Lower leg skin (tissue), 4 donors: Measurements from ENCODE around the gene MAMSTR. TPM values are rescaled to one million over a fixed set of nuclear protein-coding genes. Genes with fewer than 3 reads are reported as not detected.

Source experiments
- DNase-seq, 2 donors: peaks; one replicate each; pipeline ENCODE4 v3.0.0-alpha.2; 2019; ENCODE audit warnings: low spot score in 2 of 2
- H3K4me3 ChIP-seq: fragments of 200-600 bp; sonication (generic); 2 replicates; pipeline ENCODE4 v1.5.1; 2017; ENCODE audit warnings: mild to moderate bottlenecking, low read depth; ENCODE audit not compliant: poor library complexity, severe bottlenecking
- POLR2A ChIP-seq, 2 donors: fragments of 450-650 bp; IDR thresholded peaks; one replicate each; pipeline ENCODE4 v1.6.1; 2016 to 2017; ENCODE audit warnings: antibody characterized with exemption in 2 of 2, mild to moderate bottlenecking in 1 of 2, moderate library complexity in 1 of 2
- WGBS, 2 donors: methylation state at CpG; one replicate each; pipeline ENCODE4 v1.1.5; 2018; 5-methylcytosine and 5-hydroxymethylcytosine counted together
- intact Hi-C: fragments of 100-400 bp; cut with DNase I; formaldehyde crosslinking; loops from one replicate; pipeline ENCODE4 v1.15.0; 2023; ENCODE audit warnings: low total_unique reads
- total RNA-seq, 4 donors: library from RNA; depleted of rRNA; stranded (reverse); fragments of >200 nt; gene quantifications; one replicate each; pipeline ENCODE4 v1.1.0, GENCODE V29; 2016
- TF ChIP-seq, protein P1 (sequence below), 3 donors: fragments of 450-650 bp; IDR thresholded peaks; one replicate each; pipeline ENCODE4 v1.5.1; 2016; ENCODE audit warnings: antibody characterized with exemption in 3 of 3, mild to moderate bottlenecking in 3 of 3, moderate library complexity in 2 of 3

MAMSTR gene
- total RNA-seq, 4 donors from 2014 or later: 0.42 to 0.74 (median 0.63) TPM

- no peak overlapping the region for H3K4me3 ChIP-seq
- intact Hi-C loops: no loop called here
- DNase-seq: no peak
- TF ChIP-seq, protein P1, sequence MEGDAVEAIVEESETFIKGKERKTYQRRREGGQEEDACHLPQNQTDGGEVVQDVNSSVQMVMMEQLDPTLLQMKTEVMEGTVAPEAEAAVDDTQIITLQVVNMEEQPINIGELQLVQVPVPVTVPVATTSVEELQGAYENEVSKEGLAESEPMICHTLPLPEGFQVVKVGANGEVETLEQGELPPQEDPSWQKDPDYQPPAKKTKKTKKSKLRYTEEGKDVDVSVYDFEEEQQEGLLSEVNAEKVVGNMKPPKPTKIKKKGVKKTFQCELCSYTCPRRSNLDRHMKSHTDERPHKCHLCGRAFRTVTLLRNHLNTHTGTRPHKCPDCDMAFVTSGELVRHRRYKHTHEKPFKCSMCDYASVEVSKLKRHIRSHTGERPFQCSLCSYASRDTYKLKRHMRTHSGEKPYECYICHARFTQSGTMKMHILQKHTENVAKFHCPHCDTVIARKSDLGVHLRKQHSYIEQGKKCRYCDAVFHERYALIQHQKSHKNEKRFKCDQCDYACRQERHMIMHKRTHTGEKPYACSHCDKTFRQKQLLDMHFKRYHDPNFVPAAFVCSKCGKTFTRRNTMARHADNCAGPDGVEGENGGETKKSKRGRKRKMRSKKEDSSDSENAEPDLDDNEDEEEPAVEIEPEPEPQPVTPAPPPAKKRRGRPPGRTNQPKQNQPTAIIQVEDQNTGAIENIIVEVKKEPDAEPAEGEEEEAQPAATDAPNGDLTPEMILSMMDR (IDR thresholded peaks at IDR 0.05): no peak
- no peak for TF ChIP-seq POLR2A (IDR thresholded peaks at IDR 0.05)
- WGBS, 2 donors: 72% methylated on average over 10 to 11 of the region's 11 CpGs
Measured at GRCh38 chr19:48708471-48708870, 11.1 kb downstream of the MAMSTR start.

GRCh38 chr19:48705431-48705830, 14.1 kb downstream of the MAMSTR start:
- DNase-seq: no peak
- intact Hi-C loops: no loop called here
- 58 to 81% methylated on average over 2 of the region's 2 CpGs for WGBS, 2 donors
- no peak overlapping the region for H3K4me3 ChIP-seq
- TF ChIP-seq, protein P1 (IDR thresholded peaks at IDR 0.05): no peak
- no peak for TF ChIP-seq POLR2A (IDR thresholded peaks at IDR 0.05)

DNA sequence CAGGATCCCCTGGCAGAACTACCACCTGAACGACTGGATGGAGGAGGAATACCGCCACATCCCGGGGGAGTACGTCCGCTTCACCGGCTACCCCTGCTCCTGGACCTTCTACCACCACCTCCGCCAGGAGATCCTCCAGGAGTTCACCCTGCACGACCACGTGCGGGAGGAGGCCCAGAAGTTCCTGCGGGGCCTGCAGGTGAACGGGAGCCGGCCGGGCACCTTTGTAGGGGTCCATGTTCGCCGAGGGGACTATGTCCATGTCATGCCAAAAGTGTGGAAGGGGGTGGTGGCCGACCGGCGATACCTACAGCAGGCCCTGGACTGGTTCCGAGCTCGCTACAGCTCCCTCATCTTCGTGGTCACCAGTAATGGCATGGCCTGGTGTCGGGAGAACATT, 16.2 kb downstream of the MAMSTR start:
- no peak overlapping the region for H3K4me3 ChIP-seq
- DNase-seq: no peak
- TF ChIP-seq POLR2A (IDR thresholded peaks at IDR 0.05): no peak
- TF ChIP-seq, protein P1 (IDR thresholded peaks at IDR 0.05): no peak
- intact Hi-C loops: no loop called here
- 93 to 94% methylated on average over 23 of the region's 23 CpGs for WGBS, 2 donors

DNA sequence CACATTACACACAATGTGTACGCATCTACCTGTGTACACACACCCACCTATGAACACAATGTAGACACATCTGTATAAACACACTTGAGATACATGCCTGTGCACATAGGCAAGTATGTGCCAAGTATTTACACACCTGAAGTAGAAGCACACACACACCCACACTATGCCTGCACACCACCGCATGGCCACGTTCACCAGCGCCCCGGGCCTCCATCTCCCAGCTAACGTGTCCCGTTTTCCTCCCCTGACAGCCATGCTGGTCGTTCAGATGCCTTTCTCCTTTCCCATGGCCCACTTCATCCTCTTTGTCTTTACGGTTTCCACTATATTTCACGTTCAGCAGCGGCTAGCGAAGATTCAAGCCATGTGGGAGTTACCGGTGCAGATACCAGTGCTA, 16.8 kb downstream of the MAMSTR start:
- WGBS, 2 donors: 95 to 96% methylated on average over 13 of the region's 13 CpGs
- H3K4me3 ChIP-seq: no peak overlapping the region
- DNase-seq: no peak
- TF ChIP-seq, protein P1 (IDR thresholded peaks at IDR 0.05): no peak
- TF ChIP-seq POLR2A (IDR thresholded peaks at IDR 0.05): no peak
- intact Hi-C loops: no loop called here

- DNase-seq: no peak
- 46 to 62% methylated on average over 4 of the region's 4 CpGs for WGBS, 2 donors
- intact Hi-C loops: no loop called here
- H3K4me3 ChIP-seq: no peak overlapping the region
- TF ChIP-seq, protein P1 (IDR thresholded peaks at IDR 0.05): no peak
- no peak for TF ChIP-seq POLR2A (IDR thresholded peaks at IDR 0.05)
Measured at GRCh38 chr19:48698046-48698445, 21.5 kb downstream of the MAMSTR start.

DNA sequence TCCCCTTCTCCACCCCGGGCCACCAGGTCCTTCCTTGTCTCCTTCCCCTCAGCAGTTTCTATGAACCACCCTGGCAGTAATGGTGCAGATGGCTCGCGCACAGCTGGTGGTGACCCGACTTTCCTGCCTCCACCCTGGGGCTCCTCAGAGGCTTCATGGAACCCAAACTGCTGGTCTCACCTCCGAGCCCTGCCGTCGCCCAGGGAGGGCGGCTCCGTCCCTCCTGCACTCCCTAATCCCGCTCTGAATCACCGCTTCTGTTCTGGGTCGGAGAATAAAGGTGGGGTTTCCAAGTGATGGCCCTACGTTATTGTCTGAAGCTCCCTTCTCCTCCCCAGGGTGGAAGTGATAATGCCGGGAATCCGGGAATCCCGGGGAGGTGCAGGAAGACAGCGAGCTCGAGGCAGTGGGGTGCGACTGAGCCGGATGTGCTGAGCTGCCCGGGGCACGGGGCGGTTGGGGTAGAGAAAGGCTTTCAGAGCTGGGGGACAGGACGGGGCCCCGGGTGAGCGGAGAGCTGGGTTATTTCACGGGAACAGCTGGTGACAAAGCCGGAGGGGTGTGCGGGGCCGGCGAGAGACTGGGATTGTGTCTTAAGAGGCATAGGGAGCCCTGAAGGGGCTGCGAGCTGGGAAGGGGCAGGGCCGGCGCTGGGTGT, 23.0 kb downstream of the MAMSTR start:
- WGBS, 2 donors: 6 to 8% methylated on average over 33 of the region's 34 CpGs
- intact Hi-C loops: no loop called here
- no peak for DNase-seq
- TF ChIP-seq, protein P1 (IDR thresholded peaks at IDR 0.05): no peak
- TF ChIP-seq POLR2A (IDR thresholded peaks at IDR 0.05): no peak
- H3K4me3 ChIP-seq: peak overlapping the region; percentile 4
